Ovary (tissue), 9 donors: ENCODE data around the gene NCOA3. TPM values are rescaled to one million over a fixed set of nuclear protein-coding genes. Genes with fewer than 3 reads are reported as not detected.
A peak's percentile ranks its signal among the peaks of the same experiment; 100 is the strongest.

Source experiments
- DNase-seq, 5 donors: peaks; one replicate each; pipeline ENCODE4 v3.0.0-alpha.2; 2019 to 2020
- H3K27ac ChIP-seq, 2 donors: fragments of 200-600 bp; one replicate each; pipeline versions ENCODE4 v1.5.1 to v1.8.0; 2019 to 2022
- H3K27me3 ChIP-seq: fragments of 200-600 bp; one replicate; pipeline ENCODE4 v1.8.0; 2022
- H3K36me3 ChIP-seq: fragments of 200-600 bp; sonication (generic); one replicate; pipeline ENCODE4 v1.5.1; 2019
- H3K4me1 ChIP-seq: one replicate; pipeline ENCODE4 v1.8.1; 2013; ENCODE audit warnings: mild to moderate bottlenecking, moderate library complexity; ENCODE audit not compliant: insufficient read depth
- H3K4me3 ChIP-seq: fragments of 200-600 bp; sonication (generic); one replicate; pipeline ENCODE4 v1.5.1; 2017
- H3K9me3 ChIP-seq, 2 donors: fragments of 200-600 bp in 1 of 2; sonication (generic) in 1 of 2; one replicate each; pipeline versions ENCODE4 v1.5.1 to v1.8.1; 2013 to 2019; ENCODE audit warnings: mild to moderate bottlenecking in 1 of 2, moderate library complexity in 1 of 2
- EP300 ChIP-seq: sonication (generic); formaldehyde crosslinking; IDR thresholded peaks from one replicate; pipeline ENCODE4 v1.6.1; 2017; ENCODE audit warnings: antibody characterized with exemption
- POLR2A ChIP-seq: fragments of 450-650 bp; IDR thresholded peaks from one replicate; pipeline ENCODE4 v1.6.1; 2017; ENCODE audit warnings: antibody characterized with exemption, mild to moderate bottlenecking, moderate library complexity
- WGBS, 3 donors: extraction: QIAGEN DNeasy Blood & Tissue Kit in 1 of 3; methylation state at CpG; one replicate each; pipeline versions ENCODE4 v1.1.5 to v1.1.7; 2013 to 2017; 5-methylcytosine and 5-hydroxymethylcytosine counted together
- intact Hi-C, 4 donors: fragments of 100-400 bp; cut with DNase I; formaldehyde crosslinking; loops; one replicate each; pipeline versions ENCODE4 v1.11.0 to v1.15.1; 2022 to 2023
- polyA plus RNA-seq, 2 donors: library from polyadenylated mRNA; stranded (reverse); fragments of 200-250 nt in 1 of 2; fragments of 350-450 nt in 1 of 2; fragmentation: Illumina TruSeq in 1 of 2; extraction: RNeasy Lipid Tissue Mini Kit (QIAGEN cat#74804) in 1 of 2; gene quantifications; one replicate each; pipeline ENCODE4 v1.2.3, GENCODE V29; 2013 to 2014
- total RNA-seq, 7 donors: library from RNA; depleted of rRNA in 2 of 7; stranded (reverse); fragments of >200 nt in 2 of 7; fragmentation: NEBNext Ultra II Directional in 3 of 7; extraction: Animal tissue kit (Norgen Biotek cat#: 25700) in 3 of 7; gene quantifications; one replicate each; pipeline versions ENCODE4 v1.1.0 to v1.2.4, GENCODE V29; 2016 to 2023
- TF ChIP-seq, protein P1 (sequence below), 3 donors: fragments of 450-650 bp in 2 of 3; fragments of 200-600 bp in 1 of 3; IDR thresholded peaks; one replicate each; pipeline versions ENCODE4 v1.5.1 to v1.8.0; 2016 to 2022; ENCODE audit warnings: antibody characterized with exemption in 3 of 3, mild to moderate bottlenecking in 1 of 3
- donor health status: DM: no; HTN: no; CAD: no; lungs with moderate emphysema.
- donor health status: DM: no; HTN: no; CAD: no.
- donor health status: Bipolar disorder and iron deficiency.
- donor health status: DM: yes; HTN: yes; CAD: no.
- donor health status: DM: no; HTN: no; CAD: no.
- donor health status: DM: yes; HTN: yes; CAD: no.

Gene NCOA3
- total and polyA plus RNA-seq, 9 donors: 8.2 to 32.4 (median 25.7) TPM

DNA sequence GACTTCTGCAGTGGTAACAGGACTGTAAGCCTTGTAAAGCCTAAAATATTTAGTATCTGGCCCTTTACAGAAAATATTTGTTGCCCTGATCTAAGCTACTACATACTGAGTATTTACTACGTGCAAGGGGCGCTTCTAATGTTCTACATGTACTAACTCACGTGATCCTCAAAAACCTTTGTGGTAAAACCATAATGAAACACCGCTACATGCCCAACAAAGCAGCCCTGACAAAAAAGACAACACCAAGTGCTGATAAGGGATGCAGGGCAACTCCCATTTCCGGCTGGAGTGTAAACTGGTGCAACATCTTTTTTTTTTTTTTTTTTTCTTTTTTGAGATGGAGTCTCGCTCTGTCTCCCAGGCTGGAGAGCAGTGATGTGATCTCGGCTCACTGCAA is 198.6 kb downstream of the NCOA3 start:
- no peak overlapping the region for H3K4me3 ChIP-seq
- TF ChIP-seq EP300 (no peak), POLR2A (no peak)
- TF ChIP-seq, protein P1, sequence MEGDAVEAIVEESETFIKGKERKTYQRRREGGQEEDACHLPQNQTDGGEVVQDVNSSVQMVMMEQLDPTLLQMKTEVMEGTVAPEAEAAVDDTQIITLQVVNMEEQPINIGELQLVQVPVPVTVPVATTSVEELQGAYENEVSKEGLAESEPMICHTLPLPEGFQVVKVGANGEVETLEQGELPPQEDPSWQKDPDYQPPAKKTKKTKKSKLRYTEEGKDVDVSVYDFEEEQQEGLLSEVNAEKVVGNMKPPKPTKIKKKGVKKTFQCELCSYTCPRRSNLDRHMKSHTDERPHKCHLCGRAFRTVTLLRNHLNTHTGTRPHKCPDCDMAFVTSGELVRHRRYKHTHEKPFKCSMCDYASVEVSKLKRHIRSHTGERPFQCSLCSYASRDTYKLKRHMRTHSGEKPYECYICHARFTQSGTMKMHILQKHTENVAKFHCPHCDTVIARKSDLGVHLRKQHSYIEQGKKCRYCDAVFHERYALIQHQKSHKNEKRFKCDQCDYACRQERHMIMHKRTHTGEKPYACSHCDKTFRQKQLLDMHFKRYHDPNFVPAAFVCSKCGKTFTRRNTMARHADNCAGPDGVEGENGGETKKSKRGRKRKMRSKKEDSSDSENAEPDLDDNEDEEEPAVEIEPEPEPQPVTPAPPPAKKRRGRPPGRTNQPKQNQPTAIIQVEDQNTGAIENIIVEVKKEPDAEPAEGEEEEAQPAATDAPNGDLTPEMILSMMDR (IDR thresholded peaks at IDR 0.05): no peak
- no peaks in the 10 kb centered on the region for H3K36me3 ChIP-seq
- H3K27me3 ChIP-seq: no peaks in the 10 kb centered on the region
- H3K4me1 ChIP-seq: peaks cover 7% of the 10 kb centered on the region
- DNase-seq: no peak
- H3K9me3 ChIP-seq: no peaks in the 10 kb centered on the region
- intact Hi-C loops: no loop called here
- 63 to 76% (median 66%) methylated on average over 7 of the region's 7 CpGs for WGBS, 3 donors
- no peak overlapping the region for H3K27ac ChIP-seq

DNA sequence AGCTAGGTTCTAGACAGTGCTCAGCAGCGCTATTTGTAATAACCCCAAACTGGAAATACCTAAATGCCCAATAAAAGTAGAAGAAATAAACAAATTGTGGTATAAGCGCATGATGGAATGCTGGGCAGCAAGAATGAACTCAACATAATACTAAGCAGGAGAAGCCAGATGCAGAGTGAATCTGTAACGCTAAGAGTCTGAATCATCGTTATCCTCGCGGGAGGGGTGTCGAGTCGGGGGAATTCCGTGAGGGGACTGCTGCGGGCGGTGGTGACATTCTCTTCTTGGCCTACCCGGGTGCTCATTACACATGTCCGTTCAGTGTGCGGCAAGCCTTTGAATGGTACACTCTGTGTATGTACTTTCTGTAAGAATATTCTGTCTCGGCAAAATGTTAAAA is 199.9 kb downstream of the NCOA3 start:
- intact Hi-C loops: no loop called here
- Histone ChIP-seq H3K9me3 (no peaks in the 10 kb centered on the region), H3K4me3 (no peak overlapping the region), H3K27me3 (no peaks in the 10 kb centered on the region), H3K4me1 (peaks cover 10% of the 10 kb centered on the region), H3K27ac (no peak overlapping the region), H3K36me3 (no peaks in the 10 kb centered on the region)
- no peak for DNase-seq
- WGBS, 3 donors: 91 to 93% (median 93%) methylated on average over 15 of the region's 15 CpGs
- no peak for TF ChIP-seq POLR2A
- TF ChIP-seq EP300: no peak
- TF ChIP-seq, protein P1 (IDR thresholded peaks at IDR 0.05): no peak

DNA sequence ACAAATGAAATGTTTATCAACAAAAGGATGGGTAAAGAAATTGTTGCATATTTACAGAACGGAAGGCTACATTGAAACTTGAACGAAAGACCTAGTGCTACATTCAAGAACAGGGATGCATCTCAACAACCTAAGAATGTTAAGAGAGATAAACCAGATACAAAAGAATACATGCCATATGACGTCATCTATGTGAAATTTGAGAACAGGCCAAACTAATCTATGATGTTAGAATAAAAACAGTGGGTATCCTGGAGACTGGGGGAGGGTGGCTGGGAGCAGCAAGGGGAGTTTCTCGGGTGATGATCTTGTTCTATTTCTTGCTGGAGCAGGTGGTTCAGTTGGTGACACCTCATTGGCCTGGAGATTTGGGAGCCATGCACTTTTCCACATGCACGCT is 202.1 kb downstream of the NCOA3 start:
- peaks cover 18% of the 10 kb centered on the region for H3K4me1 ChIP-seq
- H3K4me3 ChIP-seq: no peak overlapping the region
- no peaks in the 10 kb centered on the region for H3K27me3 ChIP-seq
- intact Hi-C loops: no loop called here
- no peaks in the 10 kb centered on the region for H3K9me3 ChIP-seq
- WGBS, 3 donors: 80 to 86% (median 84%) methylated on average over 5 of the region's 5 CpGs
- H3K36me3 ChIP-seq: no peaks in the 10 kb centered on the region
- TF ChIP-seq, protein P1 (IDR thresholded peaks at IDR 0.05): no peak
- no peak for TF ChIP-seq POLR2A
- no peak for TF ChIP-seq EP300
- no peak for DNase-seq
- no peak overlapping the region for H3K27ac ChIP-seq

DNA sequence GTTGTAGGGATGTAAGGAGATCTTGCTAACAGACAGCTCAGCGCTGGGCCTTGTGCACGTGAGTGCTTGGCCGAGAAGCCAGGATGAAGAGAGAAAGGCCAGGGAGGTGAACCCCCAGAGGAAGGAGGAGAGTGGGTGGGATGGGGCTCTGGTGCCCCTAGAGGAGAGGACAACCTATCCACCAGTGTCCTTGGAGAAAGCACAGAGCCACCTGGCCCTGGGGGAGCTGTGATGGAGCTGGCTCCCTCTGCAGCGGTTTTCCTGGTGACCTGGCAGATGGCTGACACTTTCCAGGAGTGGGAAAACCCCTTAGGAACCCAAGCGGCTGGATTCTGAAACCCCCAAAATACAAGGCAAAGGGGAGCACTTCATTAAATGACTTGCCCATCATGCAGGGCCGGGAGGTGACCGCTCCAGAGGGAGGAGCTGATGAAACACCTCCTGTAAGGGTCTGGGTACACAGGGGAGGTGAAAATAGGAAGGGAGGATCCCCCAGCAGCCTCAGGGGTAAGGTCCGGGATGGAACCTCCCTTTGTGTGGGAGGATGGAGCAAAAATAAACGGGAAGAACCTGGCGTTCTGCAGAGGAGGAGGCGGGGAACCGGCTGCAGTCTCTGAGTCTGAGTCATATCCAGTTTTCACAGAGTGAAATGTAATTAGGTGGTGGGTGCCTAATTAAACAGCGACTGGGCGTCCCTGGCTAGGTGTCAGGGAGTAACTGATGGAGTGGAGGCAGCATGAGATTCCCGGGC is 203.2 kb downstream of the NCOA3 start:
- TF ChIP-seq POLR2A (no peak), EP300 (no peak)
- TF ChIP-seq, protein P1 (IDR thresholded peaks at IDR 0.05): no peak
- peak in 3 of 5 donors; percentile 45 to 72 (median 59) for DNase-seq
- no peak overlapping the region for H3K4me3 ChIP-seq
- no peaks in the 10 kb centered on the region for H3K27me3 ChIP-seq
- no peaks in the 10 kb centered on the region for H3K9me3 ChIP-seq
- H3K4me1 ChIP-seq: peaks cover 24% of the 10 kb centered on the region
- no peaks in the 10 kb centered on the region for H3K36me3 ChIP-seq
- 27 to 33% (median 32%) methylated on average over 15 of the region's 15 CpGs for WGBS, 3 donors
- H3K27ac ChIP-seq: no peak overlapping the region
- intact Hi-C loops: no loop called here
